ENCODE measurements around the gene RELN.

The RELN gene

DNA sequence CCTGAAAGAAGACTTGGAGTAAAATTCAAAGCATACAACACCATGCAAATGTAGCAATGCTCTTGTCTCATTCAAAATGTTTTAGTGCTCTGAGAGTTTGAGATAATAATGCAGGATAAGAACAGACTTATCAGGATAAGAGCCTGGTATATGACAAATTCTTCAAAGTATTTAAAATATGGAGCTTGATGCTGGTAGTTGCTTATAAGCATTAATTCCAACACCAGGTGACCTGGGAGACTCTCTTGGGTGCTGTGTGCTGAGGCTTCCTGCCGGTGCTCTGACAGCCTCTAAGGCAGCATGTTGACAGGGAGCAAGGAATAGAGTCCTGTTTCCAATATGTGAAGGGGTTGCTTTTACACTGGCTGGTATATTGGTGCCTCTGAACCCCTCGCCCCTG is 508.7 kb downstream of the RELN start:
- no peak for TF ChIP-seq ZNF70 (CRISPR knock-in tag; IDR thresholded peaks at IDR 0.05)
- TF ChIP-seq, protein P1, sequence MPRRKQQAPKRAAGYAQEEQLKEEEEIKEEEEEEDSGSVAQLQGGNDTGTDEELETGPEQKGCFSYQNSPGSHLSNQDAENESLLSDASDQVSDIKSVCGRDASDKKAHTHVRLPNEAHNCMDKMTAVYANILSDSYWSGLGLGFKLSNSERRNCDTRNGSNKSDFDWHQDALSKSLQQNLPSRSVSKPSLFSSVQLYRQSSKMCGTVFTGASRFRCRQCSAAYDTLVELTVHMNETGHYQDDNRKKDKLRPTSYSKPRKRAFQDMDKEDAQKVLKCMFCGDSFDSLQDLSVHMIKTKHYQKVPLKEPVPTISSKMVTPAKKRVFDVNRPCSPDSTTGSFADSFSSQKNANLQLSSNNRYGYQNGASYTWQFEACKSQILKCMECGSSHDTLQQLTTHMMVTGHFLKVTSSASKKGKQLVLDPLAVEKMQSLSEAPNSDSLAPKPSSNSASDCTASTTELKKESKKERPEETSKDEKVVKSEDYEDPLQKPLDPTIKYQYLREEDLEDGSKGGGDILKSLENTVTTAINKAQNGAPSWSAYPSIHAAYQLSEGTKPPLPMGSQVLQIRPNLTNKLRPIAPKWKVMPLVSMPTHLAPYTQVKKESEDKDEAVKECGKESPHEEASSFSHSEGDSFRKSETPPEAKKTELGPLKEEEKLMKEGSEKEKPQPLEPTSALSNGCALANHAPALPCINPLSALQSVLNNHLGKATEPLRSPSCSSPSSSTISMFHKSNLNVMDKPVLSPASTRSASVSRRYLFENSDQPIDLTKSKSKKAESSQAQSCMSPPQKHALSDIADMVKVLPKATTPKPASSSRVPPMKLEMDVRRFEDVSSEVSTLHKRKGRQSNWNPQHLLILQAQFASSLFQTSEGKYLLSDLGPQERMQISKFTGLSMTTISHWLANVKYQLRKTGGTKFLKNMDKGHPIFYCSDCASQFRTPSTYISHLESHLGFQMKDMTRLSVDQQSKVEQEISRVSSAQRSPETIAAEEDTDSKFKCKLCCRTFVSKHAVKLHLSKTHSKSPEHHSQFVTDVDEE (CRISPR knock-in tag; IDR thresholded peaks at IDR 0.05) = no peak
- TF ChIP-seq, protein P2, sequence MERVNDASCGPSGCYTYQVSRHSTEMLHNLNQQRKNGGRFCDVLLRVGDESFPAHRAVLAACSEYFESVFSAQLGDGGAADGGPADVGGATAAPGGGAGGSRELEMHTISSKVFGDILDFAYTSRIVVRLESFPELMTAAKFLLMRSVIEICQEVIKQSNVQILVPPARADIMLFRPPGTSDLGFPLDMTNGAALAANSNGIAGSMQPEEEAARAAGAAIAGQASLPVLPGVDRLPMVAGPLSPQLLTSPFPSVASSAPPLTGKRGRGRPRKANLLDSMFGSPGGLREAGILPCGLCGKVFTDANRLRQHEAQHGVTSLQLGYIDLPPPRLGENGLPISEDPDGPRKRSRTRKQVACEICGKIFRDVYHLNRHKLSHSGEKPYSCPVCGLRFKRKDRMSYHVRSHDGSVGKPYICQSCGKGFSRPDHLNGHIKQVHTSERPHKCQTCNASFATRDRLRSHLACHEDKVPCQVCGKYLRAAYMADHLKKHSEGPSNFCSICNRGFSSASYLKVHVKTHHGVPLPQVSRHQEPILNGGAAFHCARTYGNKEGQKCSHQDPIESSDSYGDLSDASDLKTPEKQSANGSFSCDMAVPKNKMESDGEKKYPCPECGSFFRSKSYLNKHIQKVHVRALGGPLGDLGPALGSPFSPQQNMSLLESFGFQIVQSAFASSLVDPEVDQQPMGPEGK (CRISPR knock-in tag; IDR thresholded peaks at IDR 0.05; ENCODE audit: borderline replicate concordance) = no peak
- no peak for TF ChIP-seq ARNTL (CRISPR knock-in tag; IDR thresholded peaks at IDR 0.05; ENCODE audit: borderline replicate concordance, low read depth)
- TF ChIP-seq OSR1 (CRISPR knock-in tag; IDR thresholded peaks at IDR 0.05) = no peak
- TF ChIP-seq TCF4 (CRISPR knock-in tag; IDR thresholded peaks at IDR 0.05; ENCODE audit: borderline replicate concordance) = no peak
- TF ChIP-seq BACH2 (CRISPR knock-in tag; IDR thresholded peaks at IDR 0.05; ENCODE audit: borderline replicate concordance) = no peak
- no peak for TF ChIP-seq CSDC2 (CRISPR knock-in tag; IDR thresholded peaks at IDR 0.05)
- TF ChIP-seq ISL1 (CRISPR knock-in tag; IDR thresholded peaks at IDR 0.05) = no peak
- no peak for TF ChIP-seq ZC3H10 (CRISPR knock-in tag; IDR thresholded peaks at IDR 0.05)
- TF ChIP-seq RARB (CRISPR knock-in tag; IDR thresholded peaks at IDR 0.05) = no peak
- TF ChIP-seq ESRRG (CRISPR knock-in tag; IDR thresholded peaks at IDR 0.05) = no peak
- no peak for TF ChIP-seq ZFP30 (CRISPR knock-in tag; IDR thresholded peaks at IDR 0.05)
- TF ChIP-seq, protein P3, sequence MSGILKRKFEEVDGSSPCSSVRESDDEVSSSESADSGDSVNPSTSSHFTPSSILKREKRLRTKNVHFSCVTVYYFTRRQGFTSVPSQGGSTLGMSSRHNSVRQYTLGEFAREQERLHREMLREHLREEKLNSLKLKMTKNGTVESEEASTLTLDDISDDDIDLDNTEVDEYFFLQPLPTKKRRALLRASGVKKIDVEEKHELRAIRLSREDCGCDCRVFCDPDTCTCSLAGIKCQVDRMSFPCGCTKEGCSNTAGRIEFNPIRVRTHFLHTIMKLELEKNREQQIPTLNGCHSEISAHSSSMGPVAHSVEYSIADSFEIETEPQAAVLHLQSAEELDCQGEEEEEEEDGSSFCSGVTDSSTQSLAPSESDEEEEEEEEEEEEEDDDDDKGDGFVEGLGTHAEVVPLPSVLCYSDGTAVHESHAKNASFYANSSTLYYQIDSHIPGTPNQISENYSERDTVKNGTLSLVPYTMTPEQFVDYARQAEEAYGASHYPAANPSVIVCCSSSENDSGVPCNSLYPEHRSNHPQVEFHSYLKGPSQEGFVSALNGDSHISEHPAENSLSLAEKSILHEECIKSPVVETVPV (CRISPR knock-in tag; IDR thresholded peaks at IDR 0.05) = no peak
- no peak for TF ChIP-seq ZNF8 (CRISPR knock-in tag; IDR thresholded peaks at IDR 0.05)
- no peak for TF ChIP-seq GLIS3 (CRISPR knock-in tag; IDR thresholded peaks at IDR 0.05)
- TF ChIP-seq PPARA (CRISPR knock-in tag; IDR thresholded peaks at IDR 0.05; ENCODE audit: borderline replicate concordance) = no peak
- ATAC-seq = no peak

DNA sequence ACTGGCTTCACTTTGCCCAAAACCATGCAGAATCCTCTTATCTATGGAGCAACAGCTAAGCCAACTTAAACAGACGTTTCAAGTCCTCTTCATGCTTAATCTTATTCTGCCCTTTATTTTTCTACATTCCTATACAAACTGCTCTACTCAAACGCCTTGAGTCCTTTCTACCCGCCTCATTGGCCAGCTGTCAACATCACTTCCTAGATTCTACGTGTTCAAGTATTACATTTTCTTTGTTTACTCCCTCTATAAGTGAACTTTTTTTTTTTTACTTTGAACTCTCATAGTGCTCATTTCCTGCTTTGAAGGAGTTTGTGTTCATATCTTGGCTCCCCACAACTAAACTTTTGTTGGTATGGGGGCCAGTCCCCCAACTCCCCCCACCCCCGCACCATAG is 514.5 kb downstream of the RELN start:
- ATAC-seq = no peak

DNA sequence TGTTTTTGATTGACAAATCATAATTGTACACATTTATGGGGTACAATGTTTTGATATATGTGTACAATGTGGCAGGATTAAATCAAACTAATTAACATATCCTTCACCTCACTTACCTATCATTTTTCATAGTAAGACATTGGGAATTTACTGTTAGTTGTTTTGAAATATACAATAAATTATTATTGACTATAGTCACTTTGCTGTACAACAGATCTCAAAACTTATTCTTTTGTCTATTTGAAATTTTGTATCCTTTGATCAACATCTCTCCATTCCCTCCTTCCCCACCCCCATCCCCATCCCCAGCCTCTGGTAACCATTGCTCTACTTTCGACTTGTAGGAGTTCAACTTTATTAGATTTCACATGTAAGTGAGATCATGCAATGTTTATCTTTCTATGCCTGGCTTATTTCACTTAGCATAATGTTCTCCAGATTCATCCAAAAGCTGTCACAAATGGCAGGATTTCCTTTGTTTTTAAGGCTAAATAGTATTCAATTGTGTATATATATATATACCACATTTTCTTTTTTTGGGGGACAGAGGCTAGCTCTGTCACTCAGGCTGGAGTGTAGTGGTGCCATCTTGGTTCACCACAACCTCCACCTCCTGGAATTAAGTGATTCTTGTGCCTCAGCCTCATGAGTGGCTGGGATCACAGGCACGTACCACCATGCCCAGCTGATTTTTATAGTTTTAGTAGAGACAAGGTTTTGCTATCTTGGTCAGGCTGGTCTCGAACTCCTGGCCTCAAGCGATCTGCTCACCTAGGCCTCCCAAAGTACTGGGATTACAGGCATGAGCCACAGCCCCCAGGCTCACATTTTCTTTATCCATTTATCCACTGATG is 520.1 kb downstream of the RELN start:
- ATAC-seq = no peak
- TF ChIP-seq CSDC2 (CRISPR knock-in tag; IDR thresholded peaks at IDR 0.05) (no peak), TCF4 (CRISPR knock-in tag; IDR thresholded peaks at IDR 0.05; ENCODE audit: borderline replicate concordance) (peak; percentile 86; the same call in 1 of the 2 replicates), SNAI2 (CRISPR knock-in tag; IDR thresholded peaks at IDR 0.05) (peak; percentile 73; the same call in 1 of the 2 replicates), ZC3H10 (CRISPR knock-in tag; IDR thresholded peaks at IDR 0.05) (no peak), ISL1 (CRISPR knock-in tag; IDR thresholded peaks at IDR 0.05) (peak; percentile 48; the same call in 1 of the 2 replicates), ZFP3 (CRISPR knock-in tag; IDR thresholded peaks at IDR 0.05) (peak; percentile 68; the same call in 1 of the 2 replicates), ZNF8 (CRISPR knock-in tag; IDR thresholded peaks at IDR 0.05) (peak; percentile 47)
- TF ChIP-seq, protein P2 (CRISPR knock-in tag; IDR thresholded peaks at IDR 0.05; ENCODE audit: borderline replicate concordance) = no peak
- TF ChIP-seq, protein P4, sequence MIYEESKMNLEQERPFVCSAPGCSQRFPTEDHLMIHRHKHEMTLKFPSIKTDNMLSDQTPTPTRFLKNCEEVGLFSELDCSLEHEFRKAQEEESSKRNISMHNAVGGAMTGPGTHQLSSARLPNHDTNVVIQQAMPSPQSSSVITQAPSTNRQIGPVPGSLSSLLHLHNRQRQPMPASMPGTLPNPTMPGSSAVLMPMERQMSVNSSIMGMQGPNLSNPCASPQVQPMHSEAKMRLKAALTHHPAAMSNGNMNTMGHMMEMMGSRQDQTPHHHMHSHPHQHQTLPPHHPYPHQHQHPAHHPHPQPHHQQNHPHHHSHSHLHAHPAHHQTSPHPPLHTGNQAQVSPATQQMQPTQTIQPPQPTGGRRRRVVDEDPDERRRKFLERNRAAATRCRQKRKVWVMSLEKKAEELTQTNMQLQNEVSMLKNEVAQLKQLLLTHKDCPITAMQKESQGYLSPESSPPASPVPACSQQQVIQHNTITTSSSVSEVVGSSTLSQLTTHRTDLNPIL (CRISPR knock-in tag; IDR thresholded peaks at IDR 0.05; ENCODE audit: low read depth) = 0 out of 2 replicates have a peak, but pooled peaks have one; percentile 8

More for the DNA sequence above, 514.5 kb downstream of the RELN start:
- TF ChIP-seq ZNF565 (CRISPR knock-in tag; conservative IDR thresholded peaks at IDR 0.05; ENCODE audit: low read depth) (no peak), TOX (CRISPR knock-in tag; IDR thresholded peaks at IDR 0.05; ENCODE audit: borderline replicate concordance) (no peak), PPARA (CRISPR knock-in tag; IDR thresholded peaks at IDR 0.05; ENCODE audit: borderline replicate concordance) (no peak), ZFP30 (CRISPR knock-in tag; IDR thresholded peaks at IDR 0.05) (no peak), ESRRG (CRISPR knock-in tag; IDR thresholded peaks at IDR 0.05) (no peak), ZNF8 (CRISPR knock-in tag; IDR thresholded peaks at IDR 0.05) (no peak), ISL1 (CRISPR knock-in tag; IDR thresholded peaks at IDR 0.05) (no peak)
- TF ChIP-seq, protein P3 (CRISPR knock-in tag; IDR thresholded peaks at IDR 0.05) = no peak

Data from SK-N-SH treated with all-trans-retinoic acid at 6 μM for 48 hours (cell line).